ENCODE measurements around the gene AQP3. TPM values are rescaled to one million over a fixed set of nuclear protein-coding genes. Genes with fewer than 3 reads are reported as not detected.

The AQP3 gene
- total RNA-seq, 1 donor from 2014 or later: 6.3 TPM

DNA sequence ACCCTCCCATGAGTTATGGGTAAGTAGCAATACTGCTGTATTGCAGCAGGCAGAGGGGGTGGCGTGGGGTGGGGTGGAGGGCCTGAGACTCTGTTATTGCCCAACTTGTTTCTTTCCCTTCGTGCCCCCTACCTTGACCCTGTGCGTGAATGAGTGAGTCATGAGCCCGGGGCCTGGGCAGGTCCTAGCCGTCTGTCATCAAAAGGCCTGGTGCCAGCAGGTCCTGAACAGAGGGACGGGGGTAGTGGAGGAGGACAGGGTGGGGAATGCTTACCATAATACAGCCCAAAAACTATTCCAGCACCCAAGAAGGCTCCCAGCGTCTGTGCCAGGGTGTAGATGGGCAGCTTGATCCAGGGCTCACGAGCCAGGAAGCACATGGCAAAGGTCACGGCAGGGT lies 4.3 kb downstream of the AQP3 start:
- Mint-ChIP-seq H3K27me3 (peaks cover 25% of the 10 kb centered on the region), H3K4me3 (ENCODE audit: low read depth) (no peak overlapping the region), H3K4me1 (ENCODE audit: low read depth) (peaks cover 28% of the 10 kb centered on the region), H3K9me3 (ENCODE audit: low read depth) (no peaks in the 10 kb centered on the region), H3K27ac (no peak overlapping the region), H3K36me3 (ENCODE audit: insufficient read depth) (no peaks in the 10 kb centered on the region)
- no peak for DNase-seq (ENCODE audit: low spot score, unreplicated experiment)
- TF ChIP-seq, protein P1, sequence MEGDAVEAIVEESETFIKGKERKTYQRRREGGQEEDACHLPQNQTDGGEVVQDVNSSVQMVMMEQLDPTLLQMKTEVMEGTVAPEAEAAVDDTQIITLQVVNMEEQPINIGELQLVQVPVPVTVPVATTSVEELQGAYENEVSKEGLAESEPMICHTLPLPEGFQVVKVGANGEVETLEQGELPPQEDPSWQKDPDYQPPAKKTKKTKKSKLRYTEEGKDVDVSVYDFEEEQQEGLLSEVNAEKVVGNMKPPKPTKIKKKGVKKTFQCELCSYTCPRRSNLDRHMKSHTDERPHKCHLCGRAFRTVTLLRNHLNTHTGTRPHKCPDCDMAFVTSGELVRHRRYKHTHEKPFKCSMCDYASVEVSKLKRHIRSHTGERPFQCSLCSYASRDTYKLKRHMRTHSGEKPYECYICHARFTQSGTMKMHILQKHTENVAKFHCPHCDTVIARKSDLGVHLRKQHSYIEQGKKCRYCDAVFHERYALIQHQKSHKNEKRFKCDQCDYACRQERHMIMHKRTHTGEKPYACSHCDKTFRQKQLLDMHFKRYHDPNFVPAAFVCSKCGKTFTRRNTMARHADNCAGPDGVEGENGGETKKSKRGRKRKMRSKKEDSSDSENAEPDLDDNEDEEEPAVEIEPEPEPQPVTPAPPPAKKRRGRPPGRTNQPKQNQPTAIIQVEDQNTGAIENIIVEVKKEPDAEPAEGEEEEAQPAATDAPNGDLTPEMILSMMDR (IDR thresholded peaks at IDR 0.05; ENCODE audit: unreplicated experiment): no peak

DNA sequence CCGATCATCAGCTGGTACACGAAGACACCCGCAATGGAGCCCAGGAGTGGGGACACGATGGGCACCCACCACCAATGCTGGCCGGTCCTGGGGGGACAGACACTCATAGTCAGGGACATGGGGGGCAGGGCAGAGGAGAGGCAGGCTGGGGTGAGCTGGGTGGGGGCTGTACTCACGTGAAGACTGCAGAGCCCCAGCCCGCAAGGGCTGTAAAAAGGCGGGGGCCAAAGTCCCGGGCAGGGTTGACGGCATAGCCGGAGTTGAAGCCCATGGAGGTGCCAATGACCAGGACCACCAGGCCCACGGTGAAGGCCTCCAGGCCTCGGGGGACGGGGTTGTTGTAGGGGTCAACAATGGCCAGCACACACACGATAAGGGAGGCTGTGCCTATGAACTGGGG lies 5.3 kb downstream of the AQP3 start:
- Mint-ChIP-seq H3K36me3 (ENCODE audit: insufficient read depth) (no peaks in the 10 kb centered on the region), H3K4me1 (ENCODE audit: low read depth) (peaks cover 24% of the 10 kb centered on the region)
- TF ChIP-seq, protein P1 (IDR thresholded peaks at IDR 0.05; ENCODE audit: unreplicated experiment): no peak

DNA sequence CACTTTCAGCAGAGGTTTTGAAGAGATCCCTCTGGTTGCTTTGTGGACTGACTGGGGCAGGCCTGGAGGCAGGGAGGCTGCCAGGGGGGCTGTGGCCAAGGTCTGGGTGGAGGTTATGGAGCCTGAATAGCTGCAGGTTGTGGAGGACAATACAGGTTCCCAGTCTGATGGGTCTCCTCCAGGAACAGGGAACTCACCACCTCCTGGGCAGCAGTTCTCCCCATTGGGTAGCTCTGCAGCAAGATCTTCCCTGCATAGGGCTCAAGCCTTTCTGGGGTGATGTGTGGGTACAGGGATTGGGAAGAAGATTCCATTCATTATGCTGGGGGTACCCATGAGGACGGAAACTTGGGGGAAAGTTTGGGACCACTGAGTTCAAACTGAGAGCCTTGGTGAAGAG lies 6.8 kb downstream of the AQP3 start:
- no peak overlapping the region for H3K4me3 Mint-ChIP-seq (ENCODE audit: low read depth)
- no peak for DNase-seq (ENCODE audit: low spot score, unreplicated experiment)
- no peak overlapping the region for H3K27ac Mint-ChIP-seq
- H3K4me1 Mint-ChIP-seq (ENCODE audit: low read depth): peaks cover 9% of the 10 kb centered on the region
- H3K9me3 Mint-ChIP-seq (ENCODE audit: low read depth): no peaks in the 10 kb centered on the region
- H3K36me3 Mint-ChIP-seq (ENCODE audit: insufficient read depth): no peaks in the 10 kb centered on the region
- TF ChIP-seq, protein P1 (IDR thresholded peaks at IDR 0.05; ENCODE audit: unreplicated experiment): no peak
- peaks cover 16% of the 10 kb centered on the region for H3K27me3 Mint-ChIP-seq

More for the DNA sequence above, 5.3 kb downstream of the AQP3 start:
- no peaks in the 10 kb centered on the region for H3K9me3 Mint-ChIP-seq (ENCODE audit: low read depth)
- peaks cover 20% of the 10 kb centered on the region for H3K27me3 Mint-ChIP-seq
- no peak overlapping the region for H3K27ac Mint-ChIP-seq
- no peak for DNase-seq (ENCODE audit: low spot score, unreplicated experiment)
- H3K4me3 Mint-ChIP-seq (ENCODE audit: low read depth): no peak overlapping the region

DNA sequence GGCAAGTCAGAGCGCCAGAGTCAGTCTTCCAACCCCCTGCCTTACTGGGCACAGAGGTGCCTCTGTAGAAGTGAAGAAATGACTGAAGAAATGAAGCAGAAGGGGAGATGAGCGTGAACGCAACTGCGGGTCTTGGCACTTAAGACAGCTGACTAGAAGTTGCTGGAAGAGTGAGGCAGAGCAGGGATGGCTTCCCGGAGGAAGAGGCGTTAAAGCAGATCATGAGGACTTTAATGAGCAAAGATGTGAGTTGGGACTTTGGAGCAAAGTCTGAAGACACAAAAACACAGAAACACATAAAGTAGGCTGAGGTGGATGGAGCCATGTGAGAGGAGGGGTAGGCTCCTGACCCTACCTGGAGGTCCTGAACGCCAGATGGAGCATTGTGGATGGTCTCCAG lies 7.2 kb downstream of the AQP3 start:
- no peak for DNase-seq (ENCODE audit: low spot score, unreplicated experiment)
- TF ChIP-seq, protein P1 (IDR thresholded peaks at IDR 0.05; ENCODE audit: unreplicated experiment): no peak
- Mint-ChIP-seq H3K27me3 (peaks cover 15% of the 10 kb centered on the region), H3K4me1 (ENCODE audit: low read depth) (peaks cover 6% of the 10 kb centered on the region), H3K27ac (no peak overlapping the region), H3K9me3 (ENCODE audit: low read depth) (no peaks in the 10 kb centered on the region), H3K4me3 (ENCODE audit: low read depth) (no peak overlapping the region), H3K36me3 (ENCODE audit: insufficient read depth) (no peaks in the 10 kb centered on the region)

DNA sequence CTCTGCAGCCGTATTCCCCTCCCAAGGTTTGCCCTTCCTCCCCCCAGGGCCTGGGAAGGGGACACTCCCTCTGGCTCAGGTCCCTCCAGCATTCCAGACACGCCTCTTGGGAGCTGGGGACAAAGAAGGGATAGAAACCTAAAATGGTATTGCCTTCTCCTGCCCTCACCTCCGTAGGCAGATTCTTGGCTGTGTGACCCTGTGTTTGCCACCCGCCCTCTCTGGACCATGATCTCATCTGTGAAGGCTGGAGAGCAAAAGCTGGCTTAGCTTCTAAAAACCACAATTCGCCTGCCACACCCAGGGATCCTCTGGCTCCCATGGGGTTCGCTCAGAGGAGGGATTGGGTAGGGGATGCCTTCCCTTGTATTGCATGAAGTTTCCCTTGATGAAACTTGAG lies 7.7 kb downstream of the AQP3 start:
- no peaks in the 10 kb centered on the region for H3K9me3 Mint-ChIP-seq (ENCODE audit: low read depth)
- peaks cover 4% of the 10 kb centered on the region for H3K4me1 Mint-ChIP-seq (ENCODE audit: low read depth)
- H3K36me3 Mint-ChIP-seq (ENCODE audit: insufficient read depth): no peaks in the 10 kb centered on the region
- TF ChIP-seq, protein P1 (IDR thresholded peaks at IDR 0.05; ENCODE audit: unreplicated experiment): no peak
- H3K4me3 Mint-ChIP-seq (ENCODE audit: low read depth): no peak overlapping the region
- peaks cover 12% of the 10 kb centered on the region for H3K27me3 Mint-ChIP-seq
- DNase-seq (ENCODE audit: low spot score, unreplicated experiment): no peak
- no peak overlapping the region for H3K27ac Mint-ChIP-seq

Data from progenitor cell of endocrine pancreas (in vitro differentiated cells).